Pancreas (tissue), 10 donors: ENCODE results near the gene IER3. TPM values are rescaled to one million over a fixed set of nuclear protein-coding genes. Genes with fewer than 3 reads are reported as not detected.
A peak's percentile ranks its signal among the peaks of the same experiment; 100 is the strongest.
"Not testable (repeated sequence)": the region's sequence is repeated elsewhere in the genome, so short reads cannot be mapped to it uniquely, and the experiment has no call there.

Experiments used
- ATAC-seq, 4 donors: fragments of 200-7000 bp; cut with Tn5 transposase; one replicate each; pipeline versions ENCODE4 v1.8.0 to v1.9.1; 2020; ENCODE audit warnings: mild to moderate bottlenecking in 4 of 4, moderate library complexity in 4 of 4
- DNase-seq, 6 donors: peaks; one replicate each; pipeline ENCODE4 v3.0.0-alpha.2; 2020
- FAIRE-seq: peaks from 2 replicates; lab custom pipeline; 2012; peaks lifted over from hg19 to GRCh38; lab: Jason Lieb, UNC
- H3K27ac ChIP-seq, 4 donors: fragments of 200-600 bp; sonication (generic); 1 replicate in 3 of 4; 2 replicates in 1 of 4; pipeline versions ENCODE4 v1.5.0 to v1.8.0; 2020
- H3K27me3 ChIP-seq, 4 donors: fragments of 200-600 bp; one replicate each; pipeline ENCODE4 v1.8.0; 2021
- H3K36me3 ChIP-seq, 3 donors: fragments of 200-600 bp; sonication (generic) in 1 of 3; one replicate each; pipeline versions ENCODE4 v1.5.0 to v1.8.0; 2020 to 2021
- H3K4me1 ChIP-seq, 3 donors: fragments of 200-600 bp; one replicate each; pipeline ENCODE4 v1.8.0; 2021
- H3K4me3 ChIP-seq, 4 donors: fragments of 200-600 bp; sonication (generic) in 2 of 4; one replicate each; pipeline versions ENCODE4 v1.5.0 to v1.8.0; 2020 to 2021
- H3K9me3 ChIP-seq, 4 donors: fragments of 200-600 bp; one replicate each; pipeline ENCODE4 v1.8.0; 2021
- WGBS, 2 donors: extraction: QIAGEN DNeasy Blood & Tissue Kit; methylation state at CpG; one replicate each; pipeline ENCODE4 v1.1.7; 2013; 5-methylcytosine and 5-hydroxymethylcytosine counted together
- intact Hi-C, 3 donors: fragments of 100-400 bp; cut with DNase I; formaldehyde crosslinking; loops; one replicate each; pipeline versions ENCODE4 v1.11.1 to v1.14.2; 2022
- polyA plus RNA-seq, 2 donors: library from polyadenylated mRNA; stranded (reverse); fragments of 200-250 nt; gene quantifications; one replicate each; pipeline ENCODE4 v1.2.3, GENCODE V29; 2013
- total RNA-seq, 6 donors: library from RNA; stranded (reverse); fragmentation: NEBNext Ultra II Directional in 4 of 6; extraction: Animal tissue kit (Norgen Biotek cat#: 25700) in 4 of 6; gene quantifications; one replicate each; pipeline versions ENCODE4 v1.2.1 to v1.2.4, GENCODE V29; 2021 to 2023
- TF ChIP-seq, protein P1 (sequence below), 4 donors: fragments of 200-600 bp; sonication (generic) in 3 of 4; IDR thresholded peaks; one replicate each; pipeline versions ENCODE4 v1.5.0 to v1.8.0; 2021; ENCODE audit warnings: antibody characterized with exemption in 4 of 4
- donor health status: healthy with polysubstance abuse.
- donor health status: DM: no; HTN: no; CAD: no; lungs with moderate emphysema.
- donor health status: DM: no; HTN: no; CAD: no.
- donor health status: control.
- donor health status: control.
- donor health status: Bipolar disorder and iron deficiency.
- donor health status: DM: yes; HTN: yes; CAD: no.
- donor health status: DM: no; HTN: no; CAD: no.
- donor health status: DM: no; HTN: no; CAD: no.
- donor health status: DM: yes; HTN: yes; CAD: no.

IER3 gene
- total and polyA plus RNA-seq, 8 donors = 23.0 to 174 (median 48.8) TPM

DNA sequence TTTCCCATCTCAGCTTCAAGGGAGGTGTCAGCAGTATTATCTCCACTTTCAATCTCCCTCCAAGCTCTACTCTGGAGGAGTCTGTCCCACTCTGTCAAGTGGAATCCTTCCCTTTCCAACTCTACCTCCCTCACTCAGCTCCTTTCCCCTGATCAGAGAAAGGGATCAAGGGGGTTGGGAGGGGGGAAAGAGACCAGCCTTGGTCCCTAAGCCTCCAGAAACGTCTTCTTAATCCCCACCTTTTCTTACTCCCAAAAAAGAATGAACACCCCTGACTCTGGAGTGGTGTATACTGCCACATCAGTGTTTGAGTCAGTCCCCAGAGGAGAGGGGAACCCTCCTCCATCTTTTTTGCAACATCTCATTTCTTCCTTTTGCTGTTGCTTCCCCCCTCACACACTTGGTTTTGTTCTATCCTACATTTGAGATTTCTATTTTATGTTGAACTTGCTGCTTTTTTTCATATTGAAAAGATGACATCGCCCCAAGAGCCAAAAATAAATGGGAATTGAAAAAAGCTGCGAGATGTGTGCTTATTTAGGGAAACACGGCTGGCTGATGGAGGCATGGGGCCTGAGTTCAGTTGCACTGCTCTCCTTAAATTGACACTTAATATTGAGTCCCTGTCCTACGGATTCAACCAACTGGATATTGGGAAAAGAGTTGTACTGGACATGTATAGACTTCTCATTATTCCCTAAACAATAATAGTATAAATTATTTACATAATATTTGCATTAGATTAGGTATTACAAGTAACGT lies 19.3 kb downstream of the IER3 start:
- no peak for FAIRE-seq
- Histone ChIP-seq H3K27me3 (no peaks in the 10 kb centered on the region), H3K27ac (no peak overlapping the region), H3K4me1 (peaks cover 0 to 4% (median 0%) of the 10 kb centered on the region in 3 donors), H3K9me3 (no peaks in the 10 kb centered on the region), H3K36me3 (peaks cover 0 to 43% (median 14%) of the 10 kb centered on the region in 3 donors), H3K4me3 (no peak overlapping the region)
- no peak for DNase-seq
- TF ChIP-seq, protein P1, sequence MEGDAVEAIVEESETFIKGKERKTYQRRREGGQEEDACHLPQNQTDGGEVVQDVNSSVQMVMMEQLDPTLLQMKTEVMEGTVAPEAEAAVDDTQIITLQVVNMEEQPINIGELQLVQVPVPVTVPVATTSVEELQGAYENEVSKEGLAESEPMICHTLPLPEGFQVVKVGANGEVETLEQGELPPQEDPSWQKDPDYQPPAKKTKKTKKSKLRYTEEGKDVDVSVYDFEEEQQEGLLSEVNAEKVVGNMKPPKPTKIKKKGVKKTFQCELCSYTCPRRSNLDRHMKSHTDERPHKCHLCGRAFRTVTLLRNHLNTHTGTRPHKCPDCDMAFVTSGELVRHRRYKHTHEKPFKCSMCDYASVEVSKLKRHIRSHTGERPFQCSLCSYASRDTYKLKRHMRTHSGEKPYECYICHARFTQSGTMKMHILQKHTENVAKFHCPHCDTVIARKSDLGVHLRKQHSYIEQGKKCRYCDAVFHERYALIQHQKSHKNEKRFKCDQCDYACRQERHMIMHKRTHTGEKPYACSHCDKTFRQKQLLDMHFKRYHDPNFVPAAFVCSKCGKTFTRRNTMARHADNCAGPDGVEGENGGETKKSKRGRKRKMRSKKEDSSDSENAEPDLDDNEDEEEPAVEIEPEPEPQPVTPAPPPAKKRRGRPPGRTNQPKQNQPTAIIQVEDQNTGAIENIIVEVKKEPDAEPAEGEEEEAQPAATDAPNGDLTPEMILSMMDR (IDR thresholded peaks at IDR 0.05) = no peak
- no peak for ATAC-seq
- intact Hi-C loops = loop anchor here (5.0 to 10.0 kb wide), 2 partner anchors 43 to 180 kb away; no protein-coding TSS in a partner anchor
- 48 to 62% methylated on average over 6 of the region's 6 CpGs for WGBS, 2 donors

DNA sequence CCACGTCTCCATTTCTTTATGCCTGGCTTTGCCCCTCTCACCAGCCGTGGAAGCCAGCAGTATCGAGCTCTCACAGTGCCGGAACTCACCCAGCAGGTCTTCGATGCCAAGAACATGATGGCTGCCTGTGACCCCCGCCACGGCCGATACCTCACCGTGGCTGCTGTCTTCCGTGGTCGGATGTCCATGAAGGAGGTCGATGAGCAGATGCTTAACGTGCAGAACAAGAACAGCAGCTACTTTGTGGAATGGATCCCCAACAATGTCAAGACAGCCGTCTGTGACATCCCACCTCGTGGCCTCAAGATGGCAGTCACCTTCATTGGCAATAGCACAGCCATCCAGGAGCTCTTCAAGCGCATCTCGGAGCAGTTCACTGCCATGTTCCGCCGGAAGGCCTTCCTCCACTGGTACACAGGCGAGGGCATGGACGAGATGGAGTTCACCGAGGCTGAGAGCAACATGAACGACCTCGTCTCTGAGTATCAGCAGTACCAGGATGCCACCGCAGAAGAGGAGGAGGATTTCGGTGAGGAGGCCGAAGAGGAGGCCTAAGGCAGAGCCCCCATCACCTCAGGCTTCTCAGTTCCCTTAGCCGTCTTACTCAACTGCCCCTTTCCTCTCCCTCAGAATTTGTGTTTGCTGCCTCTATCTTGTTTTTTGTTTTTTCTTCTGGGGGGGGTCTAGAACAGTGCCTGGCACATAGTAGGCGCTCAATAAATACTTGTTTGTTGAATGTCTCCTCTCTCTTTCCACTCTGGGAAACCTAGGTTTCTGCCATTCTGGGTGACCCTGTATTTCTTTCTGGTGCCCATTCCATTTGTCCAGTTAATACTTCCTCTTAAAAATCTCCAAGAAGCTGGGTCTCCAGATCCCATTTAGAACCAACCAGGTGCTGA lies 20.3 kb downstream of the IER3 start:
- not testable (repeated sequence) for ATAC-seq, FAIRE-seq
- intact Hi-C loops = loop anchor here in 2 of 3 donors (2.0 to 10.0 kb wide), 3 partner anchors 42 to 179 kb away; no protein-coding TSS in a partner anchor

DNA sequence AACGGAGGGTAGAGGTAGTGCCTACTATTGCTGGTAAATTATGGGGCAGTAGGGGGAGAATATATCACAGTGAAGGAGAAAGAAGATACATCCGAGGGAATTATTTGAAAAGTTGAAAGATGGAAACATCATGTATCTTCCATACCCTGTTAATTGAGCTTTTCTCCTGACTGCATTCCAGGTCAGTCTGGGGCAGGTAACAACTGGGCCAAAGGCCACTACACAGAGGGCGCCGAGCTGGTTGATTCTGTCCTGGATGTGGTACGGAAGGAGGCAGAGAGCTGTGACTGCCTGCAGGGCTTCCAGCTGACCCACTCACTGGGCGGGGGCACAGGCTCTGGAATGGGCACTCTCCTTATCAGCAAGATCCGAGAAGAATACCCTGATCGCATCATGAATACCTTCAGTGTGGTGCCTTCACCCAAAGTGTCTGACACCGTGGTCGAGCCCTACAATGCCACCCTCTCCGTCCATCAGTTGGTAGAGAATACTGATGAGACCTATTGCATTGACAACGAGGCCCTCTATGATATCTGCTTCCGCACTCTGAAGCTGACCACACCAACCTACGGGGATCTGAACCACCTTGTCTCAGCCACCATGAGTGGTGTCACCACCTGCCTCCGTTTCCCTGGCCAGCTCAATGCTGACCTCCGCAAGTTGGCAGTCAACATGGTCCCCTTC lies 21.0 kb downstream of the IER3 start:
- 64% methylated on average over 16 of the region's 16 CpGs for WGBS, 2 donors
- not testable (repeated sequence) for ATAC-seq, H3K27me3 ChIP-seq, H3K27ac ChIP-seq, FAIRE-seq, H3K4me1 ChIP-seq, H3K9me3 ChIP-seq
- intact Hi-C loops = loop anchor here in 2 of 3 donors (2.0 to 10.0 kb wide), 3 partner anchors 41 to 178 kb away; no protein-coding TSS in a partner anchor
- Histone ChIP-seq H3K4me3 (peak overlapping the region in 1 of 4 donors; percentile 84), H3K36me3 (peaks cover 0 to 27% (median 11%) of the 10 kb centered on the region in 3 donors)
- DNase-seq = peak in 1 of 6 donors; percentile 60

More for the DNA sequence above, 20.3 kb downstream of the IER3 start:
- not testable (repeated sequence) for H3K27ac ChIP-seq, H3K4me1 ChIP-seq, H3K27me3 ChIP-seq, H3K9me3 ChIP-seq, H3K4me3 ChIP-seq
- DNase-seq = peak in 2 of 6 donors; percentile 38 to 60
- 59 to 65% methylated on average over 29 of the region's 29 CpGs for WGBS, 2 donors
- peaks cover 0 to 33% (median 11%) of the 10 kb centered on the region in 3 donors for H3K36me3 ChIP-seq

DNA sequence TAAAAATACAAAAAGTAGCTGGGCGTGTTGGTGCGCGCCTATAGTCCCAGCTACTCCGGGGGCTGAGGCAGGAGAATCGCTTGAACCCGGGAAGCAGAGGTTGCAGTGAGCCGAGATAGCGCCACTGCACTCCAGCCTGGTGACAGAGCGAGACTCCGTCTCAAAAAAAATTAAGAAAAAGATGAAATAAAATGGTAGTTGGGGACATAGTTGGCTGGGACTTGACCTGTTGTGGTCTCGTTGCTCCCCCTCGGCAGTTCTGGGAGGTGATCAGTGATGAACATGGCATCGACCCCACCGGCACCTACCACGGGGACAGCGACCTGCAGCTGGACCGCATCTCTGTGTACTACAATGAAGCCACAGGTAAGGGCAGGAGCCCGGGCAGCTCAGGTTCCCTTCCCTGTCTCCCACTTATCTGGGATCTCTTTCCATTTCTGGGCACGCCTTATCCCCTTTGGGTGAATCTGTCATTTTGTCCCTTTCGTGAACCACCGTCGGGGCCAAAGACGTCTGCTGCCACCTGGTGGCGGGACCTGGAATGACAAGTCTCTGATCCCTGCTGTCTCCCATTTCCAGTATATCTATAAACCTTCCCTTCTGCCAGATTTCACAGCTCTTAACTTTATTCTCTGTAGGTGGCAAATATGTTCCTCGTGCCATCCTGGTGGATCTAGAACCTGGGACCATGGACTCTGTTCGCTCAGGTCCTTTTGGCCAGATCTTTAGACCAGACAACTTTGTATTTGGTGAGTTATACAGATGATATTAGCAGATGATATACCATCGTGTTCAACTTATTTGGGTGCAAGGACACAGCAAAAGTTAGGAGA lies 21.9 kb downstream of the IER3 start:
- Histone ChIP-seq H3K36me3 (peaks cover 0 to 24% (median 11%) of the 10 kb centered on the region in 3 donors), H3K9me3 (no peaks in the 10 kb centered on the region), H3K27me3 (no peaks in the 10 kb centered on the region), H3K27ac (peak overlapping the region; percentile 22 to 97 (median 68)), H3K4me1 (peaks cover 8 to 12% (median 8%) of the 10 kb centered on the region in 3 donors), H3K4me3 (peak overlapping the region; percentile 63 to 84 (median 84))
- TF ChIP-seq, protein P1 (IDR thresholded peaks at IDR 0.05) = peak; percentile 90 to 97 (median 96)
- peak; percentile 13 to 36 (median 28) for ATAC-seq
- 23 to 27% methylated on average over 27 of the region's 27 CpGs for WGBS, 2 donors
- no peak for FAIRE-seq
- intact Hi-C loops = loop anchor here in 2 of 3 donors (2.0 to 10.0 kb wide), 3 partner anchors 40 to 178 kb away; no protein-coding TSS in a partner anchor
- peak; percentile 70 to 94 (median 84) for DNase-seq

DNA sequence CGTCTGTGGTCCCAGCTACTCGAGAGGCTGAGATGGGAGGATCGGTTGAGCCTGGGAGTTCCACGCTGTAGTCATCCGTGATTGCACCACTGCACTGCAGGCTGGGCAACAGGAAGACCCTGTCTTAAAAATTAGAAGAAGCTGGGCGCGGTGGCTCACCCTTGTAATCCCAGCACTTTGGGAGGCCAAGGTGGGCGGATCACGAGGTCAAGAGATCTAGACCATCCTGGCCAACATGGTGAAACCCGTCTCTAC lies 22.4 kb downstream of the IER3 start:
- WGBS, 2 donors = 30 to 36% methylated on average over 10 of the region's 10 CpGs
- FAIRE-seq, ATAC-seq, H3K27me3 ChIP-seq, H3K9me3 ChIP-seq: not testable (repeated sequence)
- peaks cover 8 to 12% (median 8%) of the 10 kb centered on the region in 3 donors for H3K4me1 ChIP-seq
- intact Hi-C loops = loop anchor here in 2 of 3 donors (2.0 to 10.0 kb wide), 3 partner anchors 40 to 177 kb away; no protein-coding TSS in a partner anchor
- peak overlapping the region; percentile 45 to 97 (median 71) for H3K27ac ChIP-seq
- peaks cover 0 to 24% (median 11%) of the 10 kb centered on the region in 3 donors for H3K36me3 ChIP-seq
- DNase-seq = peak in 3 of 6 donors; percentile 25 to 51 (median 42)
- peak overlapping the region; percentile 63 to 84 (median 84) for H3K4me3 ChIP-seq
